HG03039 (cell line): ENCODE data around the gene GALNT18.

Experiments used
- ATAC-seq: cut with Tn5 transposase; IDR thresholded peaks from one replicate; pipeline ENCODE4 v1.9.1; 2021; ENCODE audit warnings: mild to moderate bottlenecking, moderate library complexity; ENCODE audit not compliant: unreplicated experiment

Gene GALNT18

GRCh38 chr11:11534981-11535380 is 86.8 kb downstream of the GALNT18 start:
- no peak for ATAC-seq

- ATAC-seq: no peak
Observed at GRCh38 chr11:11533751-11534150, 88.1 kb downstream of the GALNT18 start.

DNA sequence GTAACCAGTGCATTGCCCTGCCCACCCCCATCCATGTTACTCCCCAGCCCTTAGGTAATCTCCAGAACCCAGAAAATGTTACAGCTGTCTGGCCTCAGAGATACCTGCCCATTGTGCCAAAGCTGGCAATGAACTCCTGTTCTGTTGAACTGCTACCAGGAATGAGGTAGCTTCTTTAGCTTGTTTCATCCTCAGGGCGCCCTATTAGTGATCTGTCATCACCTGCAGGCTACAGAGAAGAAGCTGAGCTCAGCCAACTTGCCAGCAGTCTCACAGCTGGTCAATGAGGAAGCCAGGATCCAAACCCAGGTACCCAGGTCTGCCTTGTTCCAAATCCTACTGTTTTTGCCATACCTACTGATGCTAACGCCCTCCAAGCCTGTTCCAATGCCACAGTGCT is 88.7 kb downstream of the GALNT18 start:
- ATAC-seq: no peak

DNA sequence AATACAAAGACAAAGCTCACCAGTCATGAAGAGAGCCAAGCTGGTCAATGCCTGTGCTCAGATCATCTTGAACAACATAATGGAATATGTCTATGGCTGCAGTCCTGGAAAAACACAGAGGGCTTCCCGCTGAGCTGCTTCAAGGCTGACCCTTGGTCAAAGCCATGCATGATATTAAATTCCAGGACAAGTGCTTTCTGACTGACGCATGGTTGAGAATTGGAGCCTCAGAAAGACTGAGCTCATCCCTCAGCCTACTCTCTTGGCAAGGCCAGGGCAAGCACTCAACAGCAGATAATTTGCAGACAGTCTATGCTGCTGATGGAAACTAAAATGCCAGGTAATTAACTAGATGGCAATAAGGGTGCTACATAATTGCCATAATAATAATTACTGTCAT is 89.2 kb downstream of the GALNT18 start:
- no peak for ATAC-seq

- no peak for ATAC-seq
Observed at GRCh38 chr11:11531131-11531908, 90.5 kb downstream of the GALNT18 start.

DNA sequence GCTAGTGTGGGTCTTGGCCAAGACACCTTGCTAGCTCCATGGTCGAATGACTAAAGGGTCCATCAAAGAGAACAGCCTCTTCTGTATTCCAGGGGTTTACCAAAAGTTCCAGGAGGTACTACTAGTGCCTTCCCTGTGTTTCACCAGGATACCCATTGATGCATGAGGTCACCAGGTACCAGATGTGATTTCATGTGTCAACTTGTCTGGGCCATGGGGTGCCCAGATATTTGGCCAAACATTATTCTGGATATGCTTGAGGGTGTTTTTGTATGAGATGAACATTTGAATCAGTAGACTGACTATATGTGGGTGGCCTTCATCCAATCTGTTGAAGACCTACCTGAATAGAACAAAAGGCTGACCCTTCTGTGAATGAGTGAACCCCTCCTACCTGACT is 92.8 kb downstream of the GALNT18 start:
- ATAC-seq: no peak

- ATAC-seq: no peak
Observed at GRCh38 chr11:11525283-11525682, 96.5 kb downstream of the GALNT18 start.

DNA sequence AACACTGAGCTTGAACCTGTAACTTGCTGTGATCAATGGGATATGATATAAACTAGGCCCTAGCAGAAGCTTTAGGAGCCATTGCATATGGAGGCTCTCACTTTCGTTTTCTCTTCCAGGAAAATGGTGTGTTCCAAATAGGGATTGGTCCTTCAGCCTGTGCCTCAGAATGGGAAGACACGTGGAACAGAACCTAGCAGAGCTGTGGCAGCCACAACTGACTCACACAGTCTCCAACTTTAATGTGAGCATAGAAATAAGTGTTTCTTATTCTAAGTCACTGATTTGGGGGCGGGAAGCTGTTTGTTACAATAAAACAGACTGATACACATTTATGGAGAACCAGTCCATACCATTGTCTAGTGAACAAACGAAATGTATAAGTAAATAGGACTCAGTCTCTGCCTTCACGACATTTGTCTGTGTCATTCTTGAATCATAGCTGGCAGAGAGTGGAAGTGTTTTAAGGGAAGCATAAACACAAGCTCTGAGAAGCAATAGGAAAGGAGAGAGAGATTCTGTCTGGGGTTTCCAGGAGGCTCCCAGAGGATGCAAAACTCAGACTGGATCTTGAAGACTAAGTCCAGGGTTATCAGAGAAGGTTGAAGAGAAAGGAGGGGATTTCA is 97.3 kb downstream of the GALNT18 start:
- no peak for ATAC-seq

- ATAC-seq: no peak
Observed at GRCh38 chr11:11522591-11522990, 99.2 kb downstream of the GALNT18 start.

DNA sequence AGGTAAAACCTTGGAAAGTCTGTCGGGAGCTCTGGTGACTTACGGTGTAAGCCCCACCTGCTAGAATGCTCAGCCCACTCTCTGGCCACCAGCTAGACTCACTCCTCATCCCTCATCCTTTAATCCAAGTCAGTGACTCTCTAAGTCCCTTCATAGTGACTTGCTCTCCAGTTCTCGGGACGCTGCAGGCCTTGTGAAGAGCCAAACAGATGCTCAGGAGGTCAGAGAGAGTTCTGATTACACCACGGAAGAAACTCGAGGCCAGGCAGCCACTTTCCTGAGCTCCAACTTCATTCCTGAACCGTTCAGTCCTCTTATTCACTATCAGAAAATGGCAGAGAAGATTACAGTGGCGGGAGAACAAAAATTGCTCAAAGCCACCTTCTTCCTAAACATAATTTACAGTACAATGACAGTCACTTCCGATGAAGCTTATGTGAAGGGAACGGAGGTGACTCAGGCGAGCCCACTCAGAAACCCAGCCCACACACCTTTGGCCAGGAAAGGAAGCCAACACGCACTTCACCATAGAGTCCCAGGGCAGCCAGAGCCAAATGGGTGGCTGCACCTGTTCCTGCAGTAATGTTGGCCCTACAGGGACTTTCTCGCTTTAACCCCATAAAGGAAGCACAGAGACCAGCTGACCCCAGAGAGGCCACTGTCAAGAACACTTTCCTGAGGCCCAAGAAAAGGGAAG is 100.4 kb downstream of the GALNT18 start:
- ATAC-seq: no peak

GRCh38 chr11:11520231-11521015 is 101.4 kb downstream of the GALNT18 start:
- ATAC-seq: no peak

- ATAC-seq: no peak
Observed at GRCh38 chr11:11519184-11519583, 102.6 kb downstream of the GALNT18 start.

GRCh38 chr11:11514246-11514645 is 107.6 kb downstream of the GALNT18 start:
- ATAC-seq: no peak

DNA sequence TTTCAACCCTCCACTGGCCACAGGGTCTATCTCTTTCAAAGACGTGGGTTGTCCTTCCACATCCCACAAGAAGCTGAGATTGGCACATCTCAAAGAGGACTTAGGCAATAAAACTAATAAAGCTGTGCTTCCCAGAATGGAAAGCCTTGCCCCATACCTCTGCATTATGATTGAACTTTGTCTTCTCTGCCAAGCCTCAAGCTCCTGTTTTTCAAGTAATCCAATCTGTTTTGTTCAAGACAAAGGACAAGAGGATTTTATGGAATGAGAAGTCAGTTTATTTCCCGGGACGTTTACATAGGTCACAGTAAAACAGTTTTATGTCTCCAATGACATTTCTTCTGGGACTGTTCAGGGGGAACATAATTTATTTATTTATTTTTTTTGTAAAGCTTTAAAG is 108.4 kb downstream of the GALNT18 start:
- ATAC-seq: no peak

- ATAC-seq: no peak
Observed at GRCh38 chr11:11512929-11513328, 108.9 kb downstream of the GALNT18 start.

DNA sequence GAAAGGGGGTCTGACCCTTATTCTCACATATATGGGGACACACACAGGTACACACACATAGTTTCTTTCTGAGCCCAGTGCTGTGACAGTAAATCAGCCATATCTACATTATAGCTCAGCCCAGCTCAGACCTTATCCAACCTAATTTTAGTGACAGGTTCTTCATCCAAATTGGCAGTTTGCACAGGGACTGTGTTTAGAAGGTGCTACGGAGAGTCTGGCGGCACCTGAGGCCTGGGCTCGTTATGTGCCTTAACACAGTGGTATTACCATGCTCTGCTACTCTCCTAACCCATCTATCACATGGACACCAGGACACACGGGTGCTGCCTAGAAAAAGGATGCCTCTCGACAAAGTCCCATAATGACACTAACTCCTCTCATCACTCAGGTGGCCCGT is 109.3 kb downstream of the GALNT18 start:
- no peak for ATAC-seq

GRCh38 chr11:11512090-11512489 is 109.7 kb downstream of the GALNT18 start:
- no peak for ATAC-seq

DNA sequence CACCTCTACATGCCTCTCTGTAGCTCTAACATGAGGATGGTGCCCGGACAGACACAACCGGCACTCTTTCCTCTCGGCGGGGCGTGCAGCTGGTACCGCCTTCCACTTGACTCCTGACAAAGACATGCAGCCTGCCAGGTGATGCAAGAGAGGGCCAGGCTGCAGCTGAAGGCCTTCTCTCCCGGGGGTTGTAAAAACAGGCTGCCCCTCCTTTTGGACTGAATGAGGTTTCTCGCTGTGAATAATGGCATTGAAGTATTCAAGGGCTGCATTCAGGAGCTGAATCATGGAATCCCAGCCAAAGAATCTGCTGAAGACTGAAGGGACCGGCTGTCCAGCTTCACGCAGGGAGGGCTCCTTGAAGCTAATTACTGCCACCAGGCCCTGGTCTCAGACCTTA is 110.9 kb downstream of the GALNT18 start:
- no peak for ATAC-seq

DNA sequence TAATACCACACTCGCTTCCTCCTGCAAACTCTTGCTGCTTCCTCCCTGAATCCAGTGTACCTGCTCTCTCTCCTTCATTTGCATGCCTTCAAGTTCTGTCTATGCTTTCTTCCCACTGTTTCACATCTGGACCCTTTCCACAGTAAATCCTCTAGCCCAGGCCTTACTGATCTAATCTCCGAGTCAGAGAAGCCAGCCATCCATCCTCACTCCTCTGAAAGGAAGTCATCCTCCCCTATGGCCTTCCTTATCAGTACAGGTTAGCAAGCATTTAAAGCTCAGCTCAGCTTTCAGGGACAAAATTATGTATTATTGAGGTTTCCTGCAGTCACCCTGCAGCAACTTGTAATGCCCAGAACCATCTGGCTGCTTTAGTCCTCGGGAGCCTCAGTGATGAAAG is 116.1 kb downstream of the GALNT18 start:
- ATAC-seq: no peak

GRCh38 chr11:11505190-11505589 is 116.6 kb downstream of the GALNT18 start:
- no peak for ATAC-seq

DNA sequence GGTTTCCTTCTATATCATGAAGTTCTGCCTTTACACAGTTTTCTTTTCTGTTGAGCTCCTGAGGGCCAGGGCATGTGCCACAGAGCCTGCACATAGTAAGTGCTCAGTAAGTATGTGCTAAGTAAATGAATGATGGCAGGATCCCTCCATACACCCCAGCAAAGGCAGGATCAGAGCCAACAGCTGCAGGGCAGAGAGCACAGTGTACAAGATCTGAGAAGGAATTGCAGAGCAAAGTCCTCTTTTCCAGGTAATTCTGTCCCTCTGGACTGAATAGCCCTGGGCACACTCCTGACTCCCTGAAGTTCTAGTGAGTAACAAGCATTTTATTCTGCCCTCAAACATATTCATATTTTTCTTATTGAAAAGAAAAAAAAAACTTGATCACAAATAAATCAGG is 117.7 kb downstream of the GALNT18 start:
- no peak for ATAC-seq
